GM23248 (cell line): ENCODE data around the gene MYG1.

ENCODE experiments used
- EZH2 ChIP-seq: fragments of 200-600 bp; sonication (generic); IDR thresholded peaks from 2 replicates; pipeline ENCODE4 v1.6.1; 2018; ENCODE audit warnings: antibody characterized with exemption, mild to moderate bottlenecking; ENCODE audit not compliant: insufficient read depth, poor library complexity, severe bottlenecking
- EZH2phosphoT487 ChIP-seq: fragments of 200-600 bp; sonication (generic); IDR thresholded peaks from 2 replicates; pipeline ENCODE4 v1.6.1; 2018; ENCODE audit warnings: antibody characterized with exemption, moderate library complexity, mild to moderate bottlenecking, low read depth; ENCODE audit not compliant: insufficient read depth

DNA sequence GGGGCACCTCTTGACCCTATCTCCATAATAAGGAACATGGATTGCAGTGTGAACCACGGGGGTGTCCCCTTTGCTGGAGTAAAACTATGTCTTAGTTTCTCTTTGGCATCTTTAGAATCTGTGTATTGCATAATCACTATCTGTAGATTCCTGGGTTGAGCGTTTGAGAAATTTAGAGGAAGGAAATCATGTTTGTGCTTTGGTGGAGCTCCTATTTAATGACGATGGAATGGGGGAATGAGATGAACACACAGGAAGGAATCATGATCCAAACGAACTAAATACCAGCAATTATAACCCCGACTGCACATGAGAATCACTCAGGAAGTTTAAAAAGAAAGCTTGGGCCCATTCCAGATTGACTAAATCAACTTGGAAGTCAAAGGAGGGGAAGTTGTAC lies 1.3 kb upstream of the MYG1 start:
- no peak for TF ChIP-seq EZH2phosphoT487
- no peak for TF ChIP-seq EZH2
